Stimulated activated CD8-positive, alpha-beta memory T cell treated with anti-CD3 and anti-CD28 coated beads, Interleukin-12 subunit alpha, Interleukin-12 subunit beta, amount 100 ng/mL, for 4 hours (primary cell): ENCODE results near the gene SLC6A6.

Source experiments
- DNase-seq: peaks from one replicate; pipeline ENCODE4 v3.0.0-alpha.2; 2020; ENCODE audit warnings: low read depth

The SLC6A6 gene

GRCh38 chr3:14372587-14372986 lies 29.8 kb upstream of the SLC6A6 start:
- no peak for DNase-seq

DNA sequence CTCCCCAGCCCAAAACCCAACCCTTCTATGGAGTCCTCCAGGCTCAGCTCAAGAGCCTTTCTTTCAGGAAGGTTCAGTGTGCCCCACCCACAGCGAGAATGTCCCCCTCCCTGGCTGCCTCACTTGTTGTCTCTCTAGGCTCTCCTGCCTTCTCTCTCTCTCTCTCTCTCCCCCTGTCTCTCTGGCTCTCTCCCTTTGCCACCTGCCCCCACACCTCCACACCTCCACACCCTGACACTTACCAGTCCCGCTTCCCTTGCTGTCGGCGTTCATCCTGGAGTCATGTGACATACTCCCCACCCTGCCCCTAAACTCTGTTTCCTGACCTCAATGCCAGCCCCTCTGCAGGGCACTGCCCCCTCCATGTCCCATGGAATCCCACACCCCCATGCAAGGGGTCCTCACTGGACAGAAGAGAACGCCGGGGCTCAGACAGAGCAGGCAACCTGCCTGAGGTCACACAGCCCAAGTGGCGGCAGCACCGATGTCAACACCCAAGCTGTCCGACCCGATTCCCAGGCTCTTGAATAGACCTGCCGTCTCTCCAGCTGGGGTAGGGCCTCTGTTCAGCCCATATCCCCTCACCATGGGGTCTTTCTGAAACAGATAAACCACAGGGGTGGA lies 28.5 kb upstream of the SLC6A6 start:
- no peak for DNase-seq

DNA sequence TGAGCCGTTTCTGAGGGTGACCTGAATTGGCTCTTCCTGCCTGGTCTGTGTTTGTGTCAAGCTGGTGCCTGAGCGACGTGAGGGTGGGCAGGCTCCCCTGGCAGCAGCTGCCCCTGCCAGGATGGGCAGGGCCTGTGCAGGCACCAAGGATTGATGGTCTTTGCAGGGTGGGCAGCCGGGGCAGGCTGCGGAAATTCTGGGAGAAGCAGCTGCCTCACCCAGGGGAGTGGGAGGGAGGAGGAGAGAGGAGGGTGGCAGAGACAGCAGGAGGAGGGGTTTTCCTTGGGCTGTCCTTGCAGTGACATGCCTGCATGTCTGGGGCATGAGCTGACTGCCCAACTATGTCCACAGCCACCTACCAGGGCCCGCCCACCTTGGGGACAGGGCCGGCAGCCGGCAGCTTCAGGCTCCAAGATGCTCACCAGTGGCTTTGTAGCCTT lies 27.9 kb upstream of the SLC6A6 start:
- DNase-seq = no peak

DNA sequence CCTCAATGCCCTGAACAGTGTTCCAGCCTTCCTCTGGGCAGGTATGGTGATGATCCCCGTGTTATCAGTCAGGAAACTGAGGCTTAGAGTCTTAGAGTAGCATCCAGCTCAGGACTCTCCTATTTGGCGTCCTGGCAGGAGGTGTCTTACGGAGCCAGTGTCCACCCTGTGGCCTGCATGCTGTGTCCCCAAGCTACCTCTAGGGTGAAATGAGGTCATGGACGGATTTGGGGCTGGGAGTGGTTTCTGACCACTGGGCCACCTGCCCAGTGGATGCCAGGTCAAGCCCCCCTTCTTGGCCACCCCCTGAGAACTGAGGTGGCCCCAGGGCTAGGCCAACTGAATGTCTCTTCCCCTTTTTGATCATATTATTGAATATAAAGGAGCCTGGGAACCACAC lies 27.2 kb upstream of the SLC6A6 start:
- no peak for DNase-seq

- DNase-seq = no peak
Observed at GRCh38 chr3:14376348-14377043, 25.9 kb upstream of the SLC6A6 start.

- no peak for DNase-seq
Observed at GRCh38 chr3:14377044-14377837, 25.2 kb upstream of the SLC6A6 start.

GRCh38 chr3:14377838-14378169 lies 24.6 kb upstream of the SLC6A6 start:
- DNase-seq = peak; percentile 11

- DNase-seq = no peak
Observed at GRCh38 chr3:14378415-14378814, 24.0 kb upstream of the SLC6A6 start.

DNA sequence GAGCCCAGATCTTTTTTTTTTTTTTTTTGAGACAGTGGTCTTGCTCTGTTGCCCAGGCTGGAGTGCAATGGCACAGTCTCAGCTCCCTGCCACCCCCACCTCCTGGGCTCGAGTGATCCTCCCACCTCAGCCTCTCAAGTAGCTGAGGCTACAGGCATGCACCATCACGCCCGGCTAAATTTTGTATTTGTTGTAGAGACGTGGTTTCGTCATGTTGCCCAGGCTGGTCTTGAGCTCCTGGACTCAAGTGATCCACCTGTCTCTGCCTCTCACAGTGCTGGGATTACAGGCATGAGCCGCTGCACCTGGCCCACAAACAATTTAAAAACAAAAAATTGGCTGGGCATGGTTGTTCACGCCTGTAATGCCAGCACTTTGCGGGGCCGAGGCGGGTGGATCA lies 22.6 kb upstream of the SLC6A6 start:
- no peak for DNase-seq

- DNase-seq = no peak
Observed at GRCh38 chr3:14386254-14386653, 16.2 kb upstream of the SLC6A6 start.

- no peak for DNase-seq
Observed at GRCh38 chr3:14388201-14388600, 14.2 kb upstream of the SLC6A6 start.

GRCh38 chr3:14389166-14389606 lies 13.2 kb upstream of the SLC6A6 start:
- no peak for DNase-seq

DNA sequence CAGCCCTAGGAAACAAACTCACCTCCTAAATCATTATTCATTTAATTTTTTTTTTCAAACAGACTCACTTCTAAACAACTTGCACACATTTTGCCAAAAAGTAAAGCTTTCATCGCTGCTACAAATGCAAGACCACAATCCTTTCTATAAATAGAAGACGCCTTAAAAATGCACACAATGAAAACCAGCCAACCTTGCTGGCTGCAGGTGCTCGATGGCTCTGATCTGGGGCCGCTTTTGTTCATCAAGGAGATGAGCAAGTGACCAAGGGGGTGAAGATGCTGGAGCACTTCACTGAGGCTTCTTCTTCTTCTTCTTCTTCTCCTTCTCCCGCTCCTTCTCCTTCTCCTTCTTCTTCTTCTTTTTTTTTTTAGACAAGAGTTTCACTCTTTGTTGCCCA lies 12.7 kb upstream of the SLC6A6 start:
- no peak for DNase-seq

- DNase-seq = no peak
Observed at GRCh38 chr3:14391033-14391432, 11.4 kb upstream of the SLC6A6 start.

- no peak for DNase-seq
Observed at GRCh38 chr3:14392231-14392630, 10.2 kb upstream of the SLC6A6 start.

DNA sequence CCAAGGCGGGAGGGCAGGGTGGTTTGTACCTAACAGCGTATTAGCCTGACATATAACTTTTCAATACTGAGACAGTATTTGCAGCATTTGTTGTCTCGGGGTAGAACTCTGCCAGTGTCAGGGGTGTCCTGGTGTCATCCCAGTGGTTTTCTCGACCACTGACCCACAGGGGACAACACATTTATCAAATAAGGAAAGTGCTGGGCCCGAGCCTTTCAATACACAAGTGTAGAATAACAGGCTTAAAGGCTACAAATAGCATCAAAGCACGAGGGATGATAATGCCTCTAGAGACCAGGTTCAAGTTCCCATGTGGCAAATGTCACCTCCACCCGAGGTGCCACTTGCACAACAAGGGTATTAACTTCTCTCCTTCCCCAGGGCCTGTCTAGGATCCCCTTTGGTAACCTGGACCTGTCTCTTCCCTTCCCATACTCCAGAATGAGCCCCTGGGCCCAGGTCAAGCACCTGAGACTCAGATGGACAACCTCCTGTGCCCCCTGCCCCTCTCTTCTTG lies 9.5 kb upstream of the SLC6A6 start:
- DNase-seq = no peak

DNA sequence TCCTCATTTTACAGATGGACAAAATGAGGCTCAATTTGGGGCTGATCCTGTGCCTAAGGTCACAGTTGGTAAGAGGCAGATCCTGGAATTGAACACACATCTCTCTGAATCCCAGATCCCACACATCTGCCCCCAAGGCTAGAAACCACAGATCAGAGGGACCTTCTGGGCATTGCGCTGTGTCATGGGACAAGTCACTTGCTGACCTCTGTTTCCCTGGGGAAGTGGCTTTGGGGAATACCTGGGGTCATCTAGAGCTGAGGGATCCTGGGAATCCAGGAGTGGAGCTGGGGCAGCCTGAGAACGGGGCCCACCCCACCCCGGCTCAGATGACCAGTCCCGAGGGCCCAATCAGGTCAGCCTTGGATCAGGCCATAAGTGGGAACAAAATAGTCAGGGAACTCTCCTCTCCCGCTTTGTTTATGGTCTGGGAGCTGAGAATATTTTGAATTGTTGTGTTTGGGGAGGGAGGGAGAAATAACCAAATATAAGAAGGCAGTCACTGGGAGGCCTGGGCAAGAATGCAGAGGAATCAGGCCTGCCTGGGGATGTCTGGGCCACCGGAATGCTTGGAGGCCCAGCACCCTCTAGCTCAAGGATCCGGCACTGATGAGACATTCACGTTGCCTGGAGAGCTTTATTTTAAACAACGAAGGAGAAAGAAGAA lies 8.8 kb upstream of the SLC6A6 start:
- no peak for DNase-seq

- no peak for DNase-seq
Observed at GRCh38 chr3:14396031-14396692, 6.2 kb upstream of the SLC6A6 start.

- DNase-seq = no peak
Observed at GRCh38 chr3:14397046-14397445, 5.4 kb upstream of the SLC6A6 start.

DNA sequence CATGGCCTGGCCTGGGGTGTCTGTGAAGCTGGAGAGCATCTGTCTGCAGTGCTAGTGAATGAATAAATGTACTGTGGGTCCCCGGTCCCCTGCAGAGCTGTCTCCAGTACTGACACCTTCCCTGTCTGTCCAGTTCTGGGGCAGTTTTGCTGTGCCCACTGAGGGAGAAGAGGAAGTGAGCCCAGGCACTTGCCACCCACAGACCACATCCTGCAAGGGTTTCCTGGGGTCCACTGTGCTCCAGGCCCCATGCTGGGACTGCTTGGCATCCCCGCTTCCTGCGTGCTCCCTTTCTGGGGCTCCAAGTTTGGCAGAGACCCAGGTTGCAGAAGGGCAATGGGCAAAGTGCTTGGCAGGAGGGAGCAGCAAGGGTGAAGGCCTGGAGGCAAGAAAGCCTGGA lies 4.9 kb upstream of the SLC6A6 start:
- DNase-seq = no peak

- DNase-seq = no peak
Observed at GRCh38 chr3:14397940-14398796, 4.2 kb upstream of the SLC6A6 start.
